HFF-Myc (cell line): ENCODE data around the gene ZNF469.

ENCODE experiments used
- DNase-seq: peaks from one replicate; pipeline ENCODE4 v3.0.0-alpha.2; 2011; ENCODE audit warnings: low read depth; ENCODE audit errors: extremely low read depth
- H3K4me3 ChIP-seq: replicated peaks from 2 replicates; pipeline ENCODE4 v1.5.1; 2011; ENCODE audit warnings: low read depth, mild to moderate bottlenecking, control low read depth, low read length
- CTCF ChIP-seq: IDR thresholded peaks from 2 replicates; pipeline ENCODE4 v1.5.1; 2012; ENCODE audit warnings: mild to moderate bottlenecking, low read depth, low read length, control low read depth; ENCODE audit errors: missing control alignments

Gene ZNF469

GRCh38 chr16:88338111-88338510 is 44.6 kb upstream of the ZNF469 start:
- no peak for DNase-seq
- TF ChIP-seq CTCF: no peak
- H3K4me3 ChIP-seq: no peak overlapping the region

- no peak overlapping the region for H3K4me3 ChIP-seq
- no peak for DNase-seq
- TF ChIP-seq CTCF: no peak
Measured at GRCh38 chr16:88338896-88339295, 43.9 kb upstream of the ZNF469 start.

- DNase-seq: no peak
- no peak for TF ChIP-seq CTCF
- no peak overlapping the region for H3K4me3 ChIP-seq
Measured at GRCh38 chr16:88339930-88340754, 42.6 kb upstream of the ZNF469 start.

- no peak for DNase-seq
- H3K4me3 ChIP-seq: no peak overlapping the region
- TF ChIP-seq CTCF: no peak
Measured at GRCh38 chr16:88340755-88341150, 42.0 kb upstream of the ZNF469 start.

GRCh38 chr16:88341551-88342290 is 41.0 kb upstream of the ZNF469 start:
- H3K4me3 ChIP-seq: no peak overlapping the region
- TF ChIP-seq CTCF: no peak
- DNase-seq: no peak

- TF ChIP-seq CTCF: no peak
- no peak overlapping the region for H3K4me3 ChIP-seq
- no peak for DNase-seq
Measured at GRCh38 chr16:88342491-88342890, 40.3 kb upstream of the ZNF469 start.
